Mesenchymal stem cell (in vitro differentiated cells and primary cell): ENCODE data around the gene FRYL.
"Not testable (repeated sequence)": the region's sequence is repeated elsewhere in the genome, so short reads cannot be mapped to it uniquely, and the experiment has no call there.

Experiments used
- DNase-seq: peaks from one replicate; pipeline ENCODE4 v3.0.0-alpha.2; 2013
- H2AFZ ChIP-seq: one replicate; pipeline ENCODE4 v1.6.1; 2013; ENCODE audit warnings: low read depth, mild to moderate bottlenecking, control low read depth, inconsistent platforms, low read length, moderate library complexity
- H2AK5ac ChIP-seq: 2 replicates; pipeline ENCODE4 v1.6.1; 2013; ENCODE audit warnings: low read length, moderate library complexity, mild to moderate bottlenecking, inconsistent platforms; ENCODE audit not compliant: severe bottlenecking
- H2BK120ac ChIP-seq: one replicate; pipeline ENCODE4 v1.6.1; 2013; ENCODE audit warnings: low read depth, mild to moderate bottlenecking, inconsistent platforms, low read length, moderate library complexity
- H2BK12ac ChIP-seq, 2 experiments: one replicate each; pipeline ENCODE4 v1.6.1; 2013; ENCODE audit warnings: inconsistent platforms in 2 of 2, low read length in 2 of 2, mild to moderate bottlenecking in 2 of 2, moderate library complexity in 2 of 2, control low read depth in 1 of 2
- H2BK15ac ChIP-seq: one replicate; pipeline ENCODE4 v1.6.1; 2013; ENCODE audit warnings: mild to moderate bottlenecking, low read depth, inconsistent platforms; ENCODE audit not compliant: poor library complexity, severe bottlenecking
- H2BK5ac ChIP-seq: 2 replicates; pipeline ENCODE4 v1.6.1; 2013; ENCODE audit warnings: low read depth, mild to moderate bottlenecking, low read length, control low read depth, inconsistent platforms; ENCODE audit not compliant: poor library complexity, severe bottlenecking
- H3K14ac ChIP-seq, 2 experiments: one replicate each; pipeline ENCODE4 v1.6.1; 2013; ENCODE audit warnings: inconsistent platforms in 2 of 2, low read length in 2 of 2, control low read depth in 1 of 2, mild to moderate bottlenecking in 1 of 2, moderate library complexity in 1 of 2
- H3K18ac ChIP-seq, 2 experiments: one replicate each; pipeline ENCODE4 v1.6.1; 2013; ENCODE audit warnings: inconsistent platforms in 2 of 2, low read length in 2 of 2, control low read depth in 1 of 2, low read depth in 1 of 2, mild to moderate bottlenecking in 1 of 2
- H3K23ac ChIP-seq, 2 experiments: one replicate each; pipeline ENCODE4 v1.6.1; 2013; ENCODE audit warnings: inconsistent platforms in 2 of 2, low read length in 2 of 2, mild to moderate bottlenecking in 2 of 2, moderate library complexity in 2 of 2, control low read depth in 1 of 2
- H3K27ac ChIP-seq: 2 replicates; pipeline ENCODE4 v1.5.1; 2013; ENCODE audit warnings: mild to moderate bottlenecking, moderate library complexity, low read length, control low read depth, inconsistent platforms; ENCODE audit not compliant: poor library complexity, severe bottlenecking
- H3K27me3 ChIP-seq, 2 experiments: 2 replicates each; pipeline versions ENCODE4 v1.6.1 to v1.7.0; 2013; ENCODE audit warnings: low read length in 2 of 2, mild to moderate bottlenecking in 2 of 2, moderate library complexity in 2 of 2, control low read depth in 1 of 2, inconsistent platforms in 1 of 2; ENCODE audit not compliant: control insufficient read depth in 1 of 2, insufficient read depth in 1 of 2
- H3K36me3 ChIP-seq, 2 experiments: 2 replicates each; pipeline versions ENCODE4 v1.6.1 to v1.7.0; 2013; ENCODE audit warnings: low read length in 2 of 2, control low read depth in 1 of 2, inconsistent platforms in 1 of 2, low read depth in 1 of 2, mild to moderate bottlenecking in 1 of 2; ENCODE audit not compliant: insufficient read depth in 2 of 2, control insufficient read depth in 1 of 2
- H3K4ac ChIP-seq, 2 experiments: one replicate each; pipeline ENCODE4 v1.6.1; 2013; ENCODE audit warnings: inconsistent platforms in 2 of 2, low read length in 2 of 2, mild to moderate bottlenecking in 2 of 2, moderate library complexity in 2 of 2, control low read depth in 1 of 2, low read depth in 1 of 2
- H3K4me1 ChIP-seq: 2 replicates; pipeline ENCODE4 v1.6.1; 2013; ENCODE audit warnings: low read depth, low read length, control low read depth; ENCODE audit not compliant: control insufficient read depth, insufficient read depth
- H3K4me2 ChIP-seq: 2 replicates; pipeline ENCODE4 v1.6.1; 2013; ENCODE audit warnings: low read length, mild to moderate bottlenecking, inconsistent platforms; ENCODE audit not compliant: poor library complexity, severe bottlenecking
- H3K4me3 ChIP-seq, 2 experiments: 2 replicates each; pipeline versions ENCODE4 v1.5.1 to v1.7.0; 2013; ENCODE audit warnings: low read length in 2 of 2, mild to moderate bottlenecking in 2 of 2, control low read depth in 1 of 2, low read depth in 1 of 2; ENCODE audit not compliant: insufficient read depth in 1 of 2
- H3K79me1 ChIP-seq: replicated peaks from 2 replicates; pipeline ENCODE4 v1.6.1; 2013; ENCODE audit warnings: mild to moderate bottlenecking, control low read depth, low read length, inconsistent platforms; ENCODE audit not compliant: poor library complexity, severe bottlenecking
- H3K9ac ChIP-seq: 2 replicates; pipeline ENCODE4 v1.7.0; 2013; ENCODE audit warnings: mild to moderate bottlenecking, low read length, moderate library complexity
- H3K9me3 ChIP-seq: 2 replicates; pipeline ENCODE4 v1.7.0; 2013; ENCODE audit warnings: mild to moderate bottlenecking, low read length; ENCODE audit not compliant: control insufficient read depth
- H4K8ac ChIP-seq: one replicate; pipeline ENCODE4 v1.6.1; 2013; ENCODE audit warnings: inconsistent platforms, mild to moderate bottlenecking, low read length, moderate library complexity
- H4K91ac ChIP-seq: one replicate; pipeline ENCODE4 v1.6.1; 2013; ENCODE audit warnings: mild to moderate bottlenecking, low read length, inconsistent platforms
- WGBS: methylation state at CpG from one replicate; pipeline ENCODE4 v1.1.7; 2013; ENCODE audit warnings: mixed read lengths; 5-methylcytosine and 5-hydroxymethylcytosine counted together

Gene FRYL

GRCh38 chr4:48742412-48742811 lies 37.7 kb downstream of the FRYL start:
- H3K4me2 ChIP-seq = no peak overlapping the region
- H3K9me3 ChIP-seq = no peaks in the 10 kb centered on the region
- H3K79me1 ChIP-seq = peaks cover 6% of the 10 kb centered on the region
- no peak overlapping the region for H3K18ac ChIP-seq
- H2AFZ ChIP-seq = no peak overlapping the region
- no peak overlapping the region for H4K8ac ChIP-seq
- H3K23ac ChIP-seq = no peak overlapping the region
- no peak overlapping the region for H3K9ac ChIP-seq
- no peak overlapping the region for H3K27ac ChIP-seq
- H3K36me3 ChIP-seq = no peaks in the 10 kb centered on the region
- H3K27me3 ChIP-seq = no peaks in the 10 kb centered on the region
- H2BK12ac ChIP-seq = no peak overlapping the region
- no peak overlapping the region for H2BK5ac ChIP-seq
- H3K4ac ChIP-seq = no peak overlapping the region
- H3K4me3 ChIP-seq = no peak overlapping the region
- H3K14ac ChIP-seq = no peak overlapping the region
- no peak overlapping the region for H4K91ac ChIP-seq
- no peaks in the 10 kb centered on the region for H3K4me1 ChIP-seq
- H2AK5ac ChIP-seq = no peak overlapping the region
- H2BK15ac ChIP-seq = no peak overlapping the region
- DNase-seq = no peak
- no peak overlapping the region for H2BK120ac ChIP-seq

DNA sequence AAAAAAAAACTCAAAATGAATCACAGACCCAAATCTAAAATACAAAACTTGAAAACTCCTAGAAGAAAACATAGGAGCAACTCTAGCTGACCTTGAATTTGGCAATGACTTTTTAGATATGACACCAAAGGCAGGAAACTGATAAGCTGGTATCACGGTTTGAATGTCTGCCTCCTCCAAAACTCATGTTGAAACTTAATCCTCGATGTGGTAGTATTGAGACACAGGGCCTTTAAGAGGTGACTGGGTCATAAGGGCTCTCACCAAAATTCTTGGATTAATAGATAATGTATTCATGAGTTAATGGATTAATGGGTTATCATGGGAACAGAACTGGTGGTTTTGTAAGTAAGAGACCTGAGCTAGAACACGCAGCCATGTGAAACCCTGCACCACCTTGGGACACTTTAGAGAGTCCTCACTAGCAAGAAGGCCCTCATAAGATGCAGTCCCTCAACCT lies 40.5 kb downstream of the FRYL start:
- Histone ChIP-seq H3K79me1 (peaks cover 2% of the 10 kb centered on the region), H3K4me2 (no peak overlapping the region), H2AK5ac (no peak overlapping the region), H2BK15ac (no peak overlapping the region), H4K8ac (no peak overlapping the region), H3K4ac (no peak overlapping the region), H2BK12ac (no peak overlapping the region), H3K23ac (no peak overlapping the region), H3K4me3 (no peak overlapping the region), H3K4me1 (no peaks in the 10 kb centered on the region), H3K18ac (no peak overlapping the region), H3K27me3 (no peaks in the 10 kb centered on the region), H3K36me3 (no peaks in the 10 kb centered on the region), H3K27ac (no peak overlapping the region), H3K9me3 (no peaks in the 10 kb centered on the region), H3K9ac (no peak overlapping the region), H2BK5ac (no peak overlapping the region), H3K14ac (no peak overlapping the region), H2BK120ac (no peak overlapping the region), H2AFZ (no peak overlapping the region), H4K91ac (no peak overlapping the region)
- WGBS = 95% methylated on average over 3 of the region's 3 CpGs
- DNase-seq = no peak

DNA sequence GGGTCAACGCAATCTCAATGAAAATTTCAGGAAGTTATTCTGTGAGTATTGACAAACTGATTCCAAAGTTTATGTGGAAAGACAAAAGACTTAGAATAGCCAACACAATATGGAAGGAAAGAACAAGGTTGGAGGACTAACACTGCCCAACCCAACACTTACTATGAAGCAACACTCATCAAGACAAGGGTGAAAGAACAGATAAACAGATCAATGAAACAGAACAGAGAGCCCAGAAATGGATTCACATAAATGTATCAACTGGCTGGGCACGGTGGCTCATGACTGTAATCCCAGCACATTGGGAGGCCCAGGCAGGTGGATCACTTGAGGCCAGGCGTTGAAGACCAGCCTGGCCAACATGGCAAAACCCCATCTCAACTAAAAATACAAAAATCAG lies 41.2 kb downstream of the FRYL start:
- Histone ChIP-seq H3K9ac (no peak overlapping the region), H2BK5ac (no peak overlapping the region), H2BK12ac (peak overlapping the region in 1 of 2 experiments; percentile 24), H3K14ac (no peak overlapping the region), H3K4ac (no peak overlapping the region), H3K36me3 (no peaks in the 10 kb centered on the region), H3K4me3 (no peak overlapping the region), H2BK120ac (no peak overlapping the region), H4K8ac (no peak overlapping the region), H3K27me3 (no peaks in the 10 kb centered on the region), H3K9me3 (no peaks in the 10 kb centered on the region), H3K4me1 (no peaks in the 10 kb centered on the region), H3K79me1 (peaks cover 2% of the 10 kb centered on the region), H3K18ac (peak overlapping the region in 1 of 2 experiments; percentile 24), H2AFZ (no peak overlapping the region), H3K4me2 (no peak overlapping the region), H2AK5ac (no peak overlapping the region), H3K27ac (no peak overlapping the region), H4K91ac (no peak overlapping the region), H2BK15ac (no peak overlapping the region), H3K23ac (no peak overlapping the region)
- WGBS = 100% methylated on average over 2 of the region's 3 CpGs
- DNase-seq = no peak

GRCh38 chr4:48728906-48729496 lies 51.1 kb downstream of the FRYL start:
- not testable (repeated sequence) for H3K23ac ChIP-seq, H2BK5ac ChIP-seq, H2AFZ ChIP-seq, DNase-seq, H2BK12ac ChIP-seq, H3K4me2 ChIP-seq, H2BK15ac ChIP-seq, H3K18ac ChIP-seq, H3K4ac ChIP-seq, H3K4me1 ChIP-seq, H3K27ac ChIP-seq, H3K4me3 ChIP-seq, H3K9me3 ChIP-seq, H3K27me3 ChIP-seq, H4K8ac ChIP-seq, H3K36me3 ChIP-seq, H4K91ac ChIP-seq, H2BK120ac ChIP-seq, H3K79me1 ChIP-seq, H3K9ac ChIP-seq
- peak overlapping the region in 1 of 2 experiments; percentile 75 for H3K14ac ChIP-seq
- 85% methylated on average over 15 of the region's 15 CpGs for WGBS
- H2AK5ac ChIP-seq = peak overlapping the region; percentile 65
